Muscle of arm (tissue), 12 donors: Measurements from ENCODE around the gene MAP4K2. TPM values are rescaled to one million over a fixed set of nuclear protein-coding genes. Genes with fewer than 3 reads are reported as not detected.

Experiments used
- DNase-seq: peaks from one replicate; pipeline ENCODE4 v3.0.0-alpha.2; 2013
- polyA plus RNA-seq, 12 donors: library from polyadenylated mRNA; unstranded; fragments of 120-200 nt; gene quantifications; one replicate each; pipeline ENCODE4 v1.2.1, GENCODE V29; 2013; ENCODE audit not compliant: insufficient read length in 12 of 12

The MAP4K2 gene
- polyA plus RNA-seq, 12 donors = 6.5 to 23.7 (median 10.8) TPM; not detected in 1

DNA sequence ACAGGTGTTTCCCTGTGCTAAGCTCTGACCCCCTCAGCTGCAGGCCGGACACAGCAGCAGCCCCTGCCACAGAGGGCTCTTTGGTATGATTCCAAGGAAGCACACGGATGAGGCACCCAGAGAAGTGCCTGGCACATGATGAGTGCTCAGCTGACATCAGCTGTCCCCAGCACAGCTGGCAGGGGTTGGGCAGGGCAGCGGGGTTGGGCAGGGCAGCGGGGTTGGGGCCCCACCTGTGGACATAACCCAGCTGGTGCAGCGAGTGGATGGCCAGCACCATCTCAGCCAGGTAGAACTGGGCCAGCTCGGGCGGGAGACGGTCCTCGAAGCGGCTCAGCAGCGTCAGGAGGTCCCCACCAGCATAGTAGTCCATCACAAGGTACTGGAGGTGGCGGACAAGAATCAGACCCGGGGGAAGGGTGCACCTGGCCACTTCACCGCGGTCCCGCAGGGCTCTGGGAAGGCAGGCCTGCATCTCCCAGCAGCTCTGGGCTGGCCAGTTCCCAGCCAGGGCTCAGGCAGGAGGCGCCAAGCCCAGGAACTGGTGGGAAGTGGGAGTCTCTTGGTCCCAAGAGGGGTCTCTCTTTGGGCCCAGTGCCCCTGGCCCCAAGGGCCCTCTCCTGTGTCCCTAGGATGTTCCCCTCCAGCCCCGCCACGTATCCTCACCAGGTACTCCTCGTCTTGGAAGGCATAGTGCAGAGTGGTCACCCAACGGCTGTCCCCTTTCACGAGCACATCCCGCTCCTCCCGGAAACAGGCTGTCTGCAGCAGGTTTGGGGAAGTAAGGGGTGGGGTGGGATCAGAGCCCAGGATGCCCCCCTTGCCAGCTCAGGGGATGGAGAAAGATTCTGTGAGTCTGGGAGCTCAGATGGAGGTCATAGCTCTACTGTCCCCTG, 37.1 kb upstream of the MAP4K2 start:
- no peak for DNase-seq

DNA sequence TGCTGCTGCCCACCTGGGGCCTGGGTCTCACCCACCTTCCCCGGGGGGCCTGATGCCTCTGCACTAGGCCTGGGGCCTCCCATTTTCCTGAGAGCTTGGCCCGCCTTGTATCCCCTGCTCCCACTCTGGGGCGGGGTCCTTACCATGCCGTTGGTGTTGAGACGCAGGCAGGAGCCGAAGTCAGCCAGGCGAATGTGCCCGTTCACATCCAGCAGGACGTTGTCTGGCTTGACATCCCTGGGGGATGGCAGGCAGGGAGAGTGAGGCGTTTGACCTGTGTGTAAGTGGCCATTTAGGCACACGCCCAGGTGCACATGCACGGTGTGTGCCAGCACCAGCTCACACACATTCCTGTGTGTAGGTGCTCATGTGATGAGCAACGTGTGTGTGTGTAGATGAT, 36.3 kb upstream of the MAP4K2 start:
- no peak for DNase-seq

DNA sequence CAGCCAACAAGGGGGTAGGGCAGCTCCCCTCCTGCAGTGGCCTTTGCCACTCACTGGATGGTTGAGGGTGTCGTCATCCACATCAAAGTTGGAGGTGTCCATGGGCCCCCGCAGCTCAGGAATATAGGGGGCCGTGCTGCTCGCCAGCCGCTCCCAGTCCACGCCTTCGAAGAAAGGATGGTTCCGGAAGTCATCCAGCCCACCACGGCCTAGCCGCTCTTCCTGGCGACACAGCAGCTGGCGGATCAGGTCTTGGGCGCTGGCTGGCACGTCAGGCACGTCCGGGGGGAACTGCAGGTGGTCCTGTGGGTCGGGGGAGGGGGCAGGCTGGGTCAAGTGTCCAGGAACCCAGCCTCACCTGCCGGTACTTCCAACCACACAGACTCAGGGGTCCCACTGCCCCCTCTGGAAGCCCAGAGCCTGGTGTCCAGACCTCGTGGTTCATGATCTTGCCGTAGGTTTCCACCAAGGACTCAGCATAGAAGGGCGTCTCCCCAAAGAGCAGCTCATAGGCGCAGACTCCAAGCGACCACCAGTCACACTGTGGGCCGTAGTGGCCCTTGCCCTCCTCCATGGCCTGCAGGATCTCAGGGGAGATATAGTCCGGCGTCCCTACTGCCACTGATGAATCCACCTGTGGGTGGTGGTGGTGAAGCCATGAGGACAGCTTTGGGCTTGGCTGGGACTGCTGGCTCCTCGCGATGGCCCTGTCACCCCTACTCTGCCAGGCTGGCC, 35.8 kb upstream of the MAP4K2 start:
- DNase-seq = no peak

DNA sequence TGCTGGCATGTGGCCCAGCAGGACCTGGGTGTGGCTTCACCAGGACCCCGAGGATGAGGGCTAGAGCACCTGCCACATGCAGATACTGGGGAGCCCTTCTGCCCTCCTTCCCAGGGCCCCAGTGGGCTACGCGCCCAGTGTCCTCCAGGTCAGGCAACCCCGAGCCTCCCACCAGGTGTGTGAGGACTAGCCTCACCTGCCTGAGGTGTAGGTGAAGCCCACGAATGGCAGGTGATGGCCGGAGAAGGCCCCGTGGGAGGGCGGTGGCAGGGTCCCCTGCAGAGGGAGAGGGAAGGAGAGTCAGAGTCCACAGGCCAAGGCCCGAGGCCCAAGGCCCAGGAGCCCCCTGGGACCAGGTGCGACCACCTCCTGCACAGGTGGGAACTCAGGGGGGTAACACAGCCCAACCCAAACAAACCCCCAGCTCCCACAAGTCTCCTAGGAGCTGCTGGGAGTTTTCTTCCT, 34.9 kb upstream of the MAP4K2 start:
- no peak for DNase-seq

DNA sequence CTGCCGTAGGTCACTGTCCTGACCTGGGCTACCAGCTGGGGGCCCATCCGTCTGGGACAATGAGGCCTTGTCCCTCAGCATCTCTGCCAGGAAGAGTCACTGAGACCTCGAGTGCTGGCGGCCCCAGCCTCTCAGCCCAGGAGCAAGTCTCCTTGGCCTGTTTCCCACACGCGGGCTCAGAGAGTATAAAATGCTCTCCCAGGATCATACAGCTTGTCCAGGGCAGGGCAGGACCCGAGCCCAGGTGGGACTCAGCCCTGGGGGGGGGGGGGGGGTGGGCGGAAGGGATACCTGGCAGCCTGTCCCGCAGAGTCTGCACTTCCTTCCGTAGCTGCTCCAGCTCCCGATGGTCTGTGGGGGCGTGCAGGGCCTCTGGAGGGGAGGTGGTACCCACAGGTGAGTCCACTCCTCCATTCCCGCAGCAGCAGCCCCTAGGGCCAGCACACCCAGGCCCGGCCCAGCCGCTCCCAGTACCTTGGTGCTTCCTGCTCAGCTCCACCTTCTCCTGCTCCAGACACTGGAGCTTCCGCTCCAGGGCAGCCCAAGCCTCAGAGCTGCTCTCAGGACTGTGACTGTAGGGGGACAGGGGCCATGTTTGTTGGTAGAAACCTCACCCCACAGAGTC, 33.5 kb upstream of the MAP4K2 start:
- DNase-seq = no peak

DNA sequence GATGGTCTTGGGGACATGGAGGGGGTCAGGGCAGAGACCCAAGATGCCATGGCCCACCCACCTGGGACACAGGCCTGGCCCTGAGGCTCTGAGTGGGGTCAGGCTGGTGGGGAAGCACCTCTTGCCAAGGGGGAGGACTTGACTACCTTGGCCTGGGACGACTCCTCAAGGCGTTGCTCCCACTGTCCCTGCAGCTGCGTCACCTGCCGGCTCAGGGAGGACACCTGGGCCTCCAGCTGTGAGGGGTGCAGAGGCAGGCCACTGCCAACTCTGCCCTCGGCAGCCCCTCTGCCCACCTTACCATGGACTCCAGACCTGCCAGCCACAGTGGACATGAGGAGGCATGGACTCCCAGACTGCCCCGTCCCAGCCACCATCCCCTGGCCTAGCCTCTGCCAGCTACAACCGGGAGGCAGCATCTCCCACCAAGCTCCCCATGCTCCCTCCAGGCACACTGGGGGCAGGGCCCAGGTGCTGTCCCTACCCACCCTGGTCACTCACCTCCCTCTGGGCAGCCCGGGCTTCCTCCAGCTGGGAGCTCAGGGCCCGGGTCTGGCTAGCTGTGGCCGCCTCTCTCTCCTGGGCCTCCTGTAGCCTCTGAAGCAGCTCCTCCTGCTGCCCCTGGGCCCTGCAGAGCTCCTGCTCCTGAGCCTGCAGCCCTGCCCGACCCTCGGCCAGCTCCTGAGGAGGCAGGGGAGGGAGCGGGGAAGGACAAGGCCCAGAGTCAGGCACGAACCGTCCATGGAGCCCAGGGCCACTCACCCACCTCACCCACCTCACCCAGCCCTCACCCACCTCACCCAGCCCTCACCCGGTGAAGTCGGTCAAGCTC, 32.8 kb upstream of the MAP4K2 start:
- no peak for DNase-seq

DNA sequence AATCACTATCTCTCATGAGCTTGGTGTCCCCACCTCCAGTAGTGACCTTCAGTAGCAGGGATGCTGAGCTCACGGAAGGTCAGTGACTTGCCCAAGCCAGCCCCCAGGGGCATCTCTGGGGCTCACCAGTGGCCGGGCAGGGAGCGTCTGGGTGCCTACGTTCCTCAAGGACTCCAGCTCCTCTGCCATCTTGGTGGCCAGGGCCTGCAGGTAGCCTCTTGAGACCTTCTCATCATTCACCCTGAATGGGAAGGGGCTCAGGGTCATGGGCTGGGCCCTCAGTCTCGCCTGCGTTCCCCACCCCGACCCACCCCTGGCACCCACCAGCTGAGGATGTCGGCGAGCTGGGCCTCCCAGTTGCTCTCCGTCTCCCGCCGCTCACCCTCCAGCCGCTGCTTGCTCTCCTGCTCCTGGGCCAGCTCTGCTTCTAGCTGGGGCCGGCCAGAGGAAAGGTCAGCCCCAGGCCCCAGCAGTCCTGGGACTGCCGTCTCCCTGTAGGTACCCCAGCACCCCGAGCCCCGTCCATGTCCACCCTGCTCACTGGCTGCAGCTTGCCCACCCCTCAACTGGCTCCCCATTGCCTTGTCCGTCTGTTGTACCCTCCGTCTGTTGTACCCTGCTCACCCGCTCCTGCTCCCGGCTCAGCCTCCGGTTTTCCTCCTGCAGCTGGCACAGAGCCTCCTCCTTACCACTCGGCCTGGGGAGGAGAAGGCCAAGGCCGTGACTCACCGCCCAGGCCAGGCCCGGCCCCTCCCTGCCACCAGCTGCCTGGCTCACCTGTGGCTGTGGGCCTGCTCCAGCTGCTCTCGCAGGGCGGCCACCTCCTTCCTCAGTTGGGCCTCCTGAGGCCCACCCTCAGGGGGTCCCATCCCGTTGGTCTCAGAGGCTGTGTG, 32.0 kb upstream of the MAP4K2 start:
- no peak for DNase-seq

DNA sequence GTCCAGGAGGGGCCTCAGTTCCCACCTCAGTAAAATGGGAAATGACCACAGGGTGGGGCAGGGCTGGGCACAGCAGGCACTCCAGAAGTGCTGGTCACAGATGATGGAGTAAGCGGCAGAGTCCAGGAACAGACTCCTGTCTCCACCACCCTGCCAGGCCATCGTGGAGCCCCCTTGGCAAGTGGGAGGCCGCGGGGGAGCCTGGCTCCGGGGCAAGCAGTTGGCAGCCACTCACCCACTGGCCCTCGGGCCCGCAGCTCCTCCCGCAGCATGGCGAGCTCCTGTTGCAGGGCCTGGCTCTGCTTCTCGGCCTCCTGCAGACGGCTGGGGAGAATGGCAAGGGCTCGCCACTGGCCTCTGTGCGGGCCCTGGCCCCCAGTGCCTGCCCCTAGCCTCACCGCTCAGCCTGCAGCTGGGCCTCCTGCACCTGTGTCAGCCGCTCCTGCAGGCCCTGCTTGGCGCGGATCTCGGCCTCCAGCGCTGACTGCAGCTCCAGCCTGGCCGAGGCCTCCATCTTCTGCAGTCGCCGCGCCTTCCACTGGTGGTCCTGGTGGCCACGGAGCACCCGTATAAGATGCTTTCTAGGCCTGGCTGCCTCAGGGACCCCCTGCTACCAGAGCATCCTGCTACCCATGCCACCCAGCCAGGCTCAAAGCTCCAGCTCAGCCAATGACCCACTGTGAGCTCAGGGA, 31.2 kb upstream of the MAP4K2 start:
- DNase-seq = no peak

DNA sequence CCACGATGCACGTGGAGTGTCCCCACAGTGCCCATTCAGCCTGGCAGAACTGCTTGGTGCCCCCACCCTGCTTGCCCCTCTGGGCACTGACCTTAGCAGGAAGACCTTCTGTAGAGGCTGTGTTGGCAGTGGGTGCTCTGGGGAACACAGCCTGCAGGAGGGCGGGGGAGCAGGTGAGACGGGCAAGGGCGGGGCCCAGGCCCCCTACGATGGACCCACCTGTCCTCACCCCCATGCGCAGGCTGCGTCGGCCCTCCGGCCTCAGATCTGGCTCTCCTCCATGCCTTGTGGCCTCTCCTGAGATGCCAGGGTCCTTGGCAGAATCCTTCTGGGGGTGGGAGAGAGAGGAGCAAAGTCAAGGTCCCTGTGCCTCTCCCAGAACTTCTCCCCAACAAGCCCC, 30.5 kb upstream of the MAP4K2 start:
- DNase-seq = no peak

DNA sequence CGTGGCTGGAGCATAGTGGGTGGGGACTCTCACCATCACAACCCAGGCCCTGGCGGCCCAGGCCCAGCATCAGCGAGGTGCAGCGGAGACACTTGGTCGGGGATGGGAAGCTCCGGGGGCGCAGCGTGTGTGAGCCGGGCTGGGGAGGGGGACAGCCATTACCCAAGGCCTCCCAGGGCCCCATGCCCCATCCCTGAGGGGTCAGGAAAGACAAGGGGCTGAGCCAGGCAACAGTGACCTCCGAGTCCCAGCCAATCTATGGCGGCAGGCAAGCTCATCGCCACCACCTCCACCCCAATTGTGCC, 30.1 kb upstream of the MAP4K2 start:
- DNase-seq = no peak

DNA sequence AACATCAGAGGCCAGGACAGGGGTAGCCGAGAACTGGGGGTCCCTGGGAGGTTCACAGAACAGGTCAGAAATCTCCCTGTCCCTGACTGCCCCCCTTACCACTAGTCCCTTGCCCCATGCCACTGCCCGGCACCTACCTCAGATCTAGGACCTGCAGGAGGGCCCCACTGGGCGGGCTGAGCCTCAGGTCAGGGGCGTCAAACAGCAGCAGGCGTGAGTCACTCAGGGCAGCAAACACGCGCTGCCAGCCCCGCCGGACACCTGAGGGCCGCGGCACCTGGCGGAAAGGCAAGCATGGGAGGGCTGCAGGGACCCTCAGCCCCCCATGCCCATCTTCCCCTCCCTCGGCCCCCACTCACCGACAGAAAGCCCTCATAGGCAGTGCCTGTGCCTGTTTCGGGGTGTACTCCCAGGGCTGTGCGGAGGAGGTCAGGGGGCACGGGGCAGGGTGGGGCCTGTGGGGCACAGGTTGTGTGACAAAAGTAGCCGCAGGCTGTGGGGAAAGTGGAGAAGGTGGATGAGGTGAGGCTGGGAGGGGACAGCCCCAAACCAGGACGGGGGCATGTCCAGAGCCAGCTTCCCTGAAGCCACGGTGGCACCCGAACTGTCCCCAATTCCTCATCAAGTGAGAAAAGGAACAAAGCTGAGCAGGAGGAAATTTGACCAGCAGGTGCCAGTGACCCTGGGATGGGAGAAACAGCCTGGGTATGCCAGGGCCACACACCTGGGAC, 29.6 kb upstream of the MAP4K2 start:
- no peak for DNase-seq

DNA sequence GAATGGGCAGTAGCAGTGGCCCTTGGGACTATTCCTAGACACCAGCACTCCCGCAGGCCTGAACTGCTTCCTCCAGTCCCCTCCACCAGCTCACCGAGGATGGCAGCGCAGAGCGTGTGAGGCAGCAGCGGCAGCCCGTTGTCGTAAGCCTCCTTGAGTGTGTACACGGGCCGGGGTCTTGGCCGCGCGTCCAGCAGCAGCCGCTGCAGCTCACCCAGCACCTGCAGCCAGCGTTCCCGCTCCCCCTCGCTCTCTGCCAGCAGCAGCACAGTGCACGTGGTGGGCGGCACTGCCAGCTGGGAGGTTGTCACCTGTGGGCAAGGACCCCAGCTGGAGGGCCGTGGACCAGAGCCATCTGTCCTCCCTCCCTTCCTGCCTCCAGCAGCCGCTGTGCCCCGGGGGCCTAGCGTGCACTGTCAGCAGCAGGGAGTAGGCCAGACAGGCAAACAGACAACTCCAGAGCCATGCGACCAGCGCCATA, 28.4 kb upstream of the MAP4K2 start:
- no peak for DNase-seq

DNA sequence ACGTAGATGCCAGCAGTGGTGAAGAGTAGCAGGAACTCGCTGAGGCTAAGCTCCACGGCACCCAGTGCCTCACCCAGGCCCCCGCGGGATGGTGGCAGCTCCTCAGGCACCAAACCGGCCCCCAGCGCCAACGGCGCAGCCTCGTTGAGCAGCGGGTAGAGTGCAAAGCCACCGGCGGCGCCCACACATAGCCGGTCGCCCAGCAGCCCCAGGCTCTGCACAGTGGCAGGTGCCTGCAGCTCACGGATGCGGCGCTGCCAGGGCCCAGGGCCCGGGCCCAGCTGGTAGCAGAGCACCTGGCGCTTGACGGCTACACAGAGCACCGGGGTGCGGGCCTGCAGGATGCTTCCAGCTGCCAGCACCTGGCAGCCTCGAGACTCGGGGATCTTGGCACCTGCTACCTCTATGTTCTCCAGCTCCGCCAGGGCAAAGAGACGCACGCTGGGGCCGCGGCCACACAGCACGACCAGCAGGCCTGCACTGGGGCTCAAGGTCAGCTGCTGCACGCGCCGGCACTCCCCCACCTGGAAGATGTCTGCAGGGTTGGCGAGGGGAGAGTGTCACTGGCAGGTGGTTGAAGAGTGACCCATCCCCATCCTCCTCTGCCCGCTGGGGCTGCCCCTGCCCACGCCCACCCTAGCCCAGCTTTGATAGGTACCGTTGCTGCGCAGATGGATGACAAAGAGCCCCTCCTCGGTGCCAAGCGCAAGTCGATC, 26.7 kb upstream of the MAP4K2 start:
- DNase-seq = no peak

DNA sequence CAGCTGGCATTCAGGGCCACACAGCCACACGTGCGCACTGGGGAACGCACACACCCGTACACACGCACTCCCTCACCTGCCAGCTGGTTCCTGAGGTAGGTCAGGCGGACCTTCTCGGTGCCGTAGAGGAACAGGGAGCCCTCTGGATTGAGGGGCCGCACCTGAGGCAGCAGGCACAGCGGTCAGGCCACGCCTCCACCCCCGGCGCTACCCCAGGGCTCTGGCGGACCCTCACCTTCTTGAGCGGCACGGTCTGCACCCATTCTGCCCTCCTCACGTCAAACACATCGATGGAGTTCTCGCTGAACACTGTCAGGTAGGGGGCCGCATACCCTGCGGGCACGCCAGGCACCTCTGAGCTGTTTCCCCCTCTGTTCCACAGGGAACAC, 24.4 kb upstream of the MAP4K2 start:
- DNase-seq = no peak

DNA sequence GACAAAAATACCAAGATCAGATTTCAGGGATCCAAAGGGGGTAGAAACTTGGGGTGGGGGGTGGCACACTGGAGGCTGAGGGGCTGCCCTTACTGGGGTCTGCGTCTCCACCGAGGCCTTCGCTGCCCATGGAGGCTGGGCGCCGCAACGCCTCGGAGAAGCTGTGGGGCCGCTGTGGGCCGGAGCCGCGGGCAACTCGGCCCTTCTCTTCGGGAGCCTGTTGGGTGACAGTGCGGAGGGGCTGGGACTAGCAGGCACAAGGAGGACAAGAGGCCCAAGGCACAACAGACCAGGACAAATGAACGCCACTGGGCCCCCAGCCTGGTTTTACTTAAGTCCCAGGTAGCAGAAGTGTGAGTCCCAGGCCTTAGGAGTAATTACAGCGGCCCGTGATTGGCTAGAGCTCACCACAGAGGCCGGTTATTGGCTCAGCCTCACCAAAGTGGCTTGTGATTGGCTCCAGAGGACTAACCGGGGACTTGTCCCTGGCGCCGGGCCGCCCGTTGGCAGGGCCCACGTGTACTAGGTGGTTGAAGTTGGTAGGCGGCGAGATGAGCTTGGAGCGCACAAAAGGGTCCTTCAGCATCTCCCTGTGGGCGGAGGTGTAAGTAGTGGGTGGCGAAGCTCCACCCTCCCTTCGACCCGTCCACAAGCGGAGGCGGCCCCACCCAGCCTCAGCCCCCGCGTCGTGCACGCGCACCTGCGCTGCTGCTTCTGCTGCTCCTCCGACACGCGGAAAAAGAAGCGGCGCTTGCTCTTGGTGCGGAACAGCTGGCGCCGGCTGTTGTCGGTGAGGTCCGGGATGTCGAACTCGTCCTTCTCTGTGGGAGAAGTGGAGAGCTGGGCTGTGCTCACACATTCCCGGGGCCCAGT, 23.8 kb upstream of the MAP4K2 start:
- no peak for DNase-seq

DNA sequence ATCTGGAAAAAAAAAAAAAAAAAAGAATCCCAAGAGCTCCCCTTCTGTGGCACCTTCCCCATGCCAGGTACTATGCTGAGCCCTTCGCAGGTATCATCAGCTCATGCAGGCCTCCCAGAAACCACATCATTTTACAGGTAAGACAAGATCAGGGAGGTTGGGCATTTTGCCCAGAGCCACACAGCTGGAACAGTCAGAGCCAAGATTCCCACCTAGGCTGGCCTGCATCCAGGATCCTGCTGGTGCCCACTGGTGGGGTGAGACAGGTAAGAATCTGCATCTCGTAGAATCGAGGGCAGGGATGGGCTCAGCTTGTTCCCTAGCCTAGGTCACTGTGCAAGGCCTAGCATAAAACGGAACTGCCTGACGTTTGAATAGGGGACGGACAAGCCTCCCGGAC, 23.0 kb upstream of the MAP4K2 start:
- DNase-seq = no peak

DNA sequence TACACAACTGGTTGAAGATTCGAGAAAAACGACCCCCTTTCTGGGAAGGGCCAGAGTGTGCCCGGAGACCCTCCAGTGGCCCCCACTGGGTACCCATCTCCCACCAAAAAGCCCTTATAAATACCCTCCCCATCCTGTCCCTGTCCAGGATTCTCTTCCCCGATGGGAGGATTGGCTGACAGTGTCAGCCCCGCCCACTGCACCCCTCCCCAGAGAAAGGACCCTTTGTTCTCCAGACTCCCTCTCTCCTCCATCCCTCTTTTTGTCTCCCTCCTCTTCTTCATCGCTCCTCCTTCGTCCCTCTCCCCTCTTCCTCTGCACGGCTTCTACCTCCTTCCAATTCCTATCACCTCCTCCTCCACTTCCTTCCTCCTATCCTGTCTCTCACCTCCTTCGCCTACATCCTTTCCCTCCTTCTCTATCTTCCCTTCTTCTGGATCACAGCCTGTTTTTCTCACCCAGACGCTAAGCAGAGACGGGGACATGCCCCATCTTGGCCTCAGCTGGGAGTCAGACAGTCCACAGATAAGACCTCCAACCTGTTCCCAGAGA, 20.6 kb upstream of the MAP4K2 start:
- no peak for DNase-seq
